Neuronal stem cell (in vitro differentiated cells): ENCODE measurements around the gene ARSJ.
A peak's percentile ranks its signal among the peaks of the same experiment; 100 is the strongest.

Experiments used
- DNase-seq: peaks from one replicate; pipeline ENCODE4 v3.0.0-alpha.2; 2013; ENCODE audit warnings: low spot score
- H2AFZ ChIP-seq: one replicate; pipeline ENCODE4 v1.6.1; 2013; ENCODE audit warnings: mild to moderate bottlenecking, low read length, inconsistent platforms
- H2AK5ac ChIP-seq: 2 replicates; pipeline ENCODE4 v1.6.1; 2013; ENCODE audit warnings: low read depth, mild to moderate bottlenecking, inconsistent platforms, low read length, moderate library complexity, mixed read lengths
- H2BK120ac ChIP-seq: 2 replicates; pipeline ENCODE4 v1.6.1; 2013; ENCODE audit warnings: low read depth, mild to moderate bottlenecking, inconsistent platforms, low read length, moderate library complexity, mixed read lengths
- H2BK12ac ChIP-seq: one replicate; pipeline ENCODE4 v1.6.1; 2013; ENCODE audit warnings: low read length, inconsistent platforms
- H2BK15ac ChIP-seq: 2 replicates; pipeline ENCODE4 v1.6.1; 2013; ENCODE audit warnings: mild to moderate bottlenecking, low read length, inconsistent platforms, mixed read lengths
- H2BK5ac ChIP-seq: one replicate; pipeline ENCODE4 v1.6.1; 2013; ENCODE audit warnings: inconsistent platforms, mild to moderate bottlenecking, low read length, moderate library complexity
- H3K14ac ChIP-seq: one replicate; pipeline ENCODE4 v1.6.1; 2013; ENCODE audit warnings: low read length, inconsistent platforms
- H3K18ac ChIP-seq: 2 replicates; pipeline ENCODE4 v1.6.1; 2013; ENCODE audit warnings: low read length, inconsistent platforms
- H3K23ac ChIP-seq: 2 replicates; pipeline ENCODE4 v1.6.1; 2013; ENCODE audit warnings: low read depth, mild to moderate bottlenecking, mixed read lengths, low read length, inconsistent platforms; ENCODE audit not compliant: poor library complexity
- H3K27ac ChIP-seq: replicated peaks from 3 replicates; pipeline ENCODE4 v1.5.1; 2013; ENCODE audit warnings: low read length, inconsistent platforms
- H3K27me3 ChIP-seq, 3 experiments: 2 replicates each; pipeline ENCODE4 v1.6.1; 2013; ENCODE audit warnings: low read length in 3 of 3, mild to moderate bottlenecking in 2 of 3, inconsistent platforms in 1 of 3, low read depth in 1 of 3, mixed read lengths in 1 of 3, moderate library complexity in 1 of 3; ENCODE audit not compliant: control insufficient read depth in 3 of 3, insufficient read depth in 3 of 3
- H3K36me3 ChIP-seq, 2 donors: replicated peaks in 1 of 2; 2 replicates each; pipeline ENCODE4 v1.6.1; 2013; ENCODE audit warnings: low read length in 2 of 2; ENCODE audit not compliant: control insufficient read depth in 2 of 2, insufficient read depth in 2 of 2
- H3K4ac ChIP-seq: 2 replicates; pipeline ENCODE4 v1.6.1; 2013; ENCODE audit warnings: inconsistent platforms, mild to moderate bottlenecking, low read length, moderate library complexity
- H3K4me1 ChIP-seq, 2 donors: 1 replicate in 1 of 2; 2 replicates in 1 of 2; pipeline ENCODE4 v1.6.1; 2013; ENCODE audit warnings: low read length in 2 of 2, low read depth in 1 of 2; ENCODE audit not compliant: control insufficient read depth in 2 of 2, insufficient read depth in 1 of 2
- H3K4me2 ChIP-seq: one replicate; pipeline ENCODE4 v1.6.1; 2013; ENCODE audit warnings: mild to moderate bottlenecking, low read length, inconsistent platforms; ENCODE audit not compliant: insufficient read depth, poor library complexity, severe bottlenecking
- H3K4me3 ChIP-seq, 2 donors: 2 replicates each; pipeline ENCODE4 v1.5.1; 2013; ENCODE audit warnings: low read length in 2 of 2, mild to moderate bottlenecking in 2 of 2, inconsistent platforms in 1 of 2, moderate library complexity in 1 of 2
- H3K79me1 ChIP-seq: one replicate; pipeline ENCODE4 v1.6.1; 2013; ENCODE audit warnings: low read depth, mild to moderate bottlenecking, inconsistent platforms, low read length, moderate library complexity
- H3K9ac ChIP-seq: one replicate; pipeline ENCODE4 v1.6.1; 2013; ENCODE audit warnings: mild to moderate bottlenecking, low read depth, low read length, inconsistent platforms; ENCODE audit not compliant: poor library complexity
- H3K9me3 ChIP-seq, 2 donors: replicated peaks in 1 of 2; 2 replicates each; pipeline versions ENCODE3 to v1.6.1; 2013; ENCODE audit warnings: low read length in 2 of 2, mild to moderate bottlenecking in 2 of 2, inconsistent platforms in 1 of 2, low read depth in 1 of 2, mixed read lengths in 1 of 2, moderate library complexity in 1 of 2; ENCODE audit not compliant: control insufficient read depth in 2 of 2, insufficient read depth in 1 of 2
- H4K8ac ChIP-seq: one replicate; pipeline ENCODE4 v1.6.1; 2013; ENCODE audit warnings: low read depth, mild to moderate bottlenecking, inconsistent platforms, low read length, moderate library complexity
- H4K91ac ChIP-seq: one replicate; pipeline ENCODE4 v1.6.1; 2013; ENCODE audit warnings: low read length, low read depth, mild to moderate bottlenecking, inconsistent platforms; ENCODE audit not compliant: poor library complexity
- WGBS, 2 donors: extraction: QIAGEN DNeasy Blood & Tissue Kit; methylation state at CpG; one replicate each; pipeline ENCODE4 v1.1.7; 2013; ENCODE audit warnings: missing lambda C conversion rate in 2 of 2, mixed read lengths in 1 of 2; ENCODE audit not compliant: insufficient read length in 2 of 2, insufficient replicate concordance in 1 of 2; ENCODE audit errors: extremely low coverage in 2 of 2; 5-methylcytosine and 5-hydroxymethylcytosine counted together

The ARSJ gene

DNA sequence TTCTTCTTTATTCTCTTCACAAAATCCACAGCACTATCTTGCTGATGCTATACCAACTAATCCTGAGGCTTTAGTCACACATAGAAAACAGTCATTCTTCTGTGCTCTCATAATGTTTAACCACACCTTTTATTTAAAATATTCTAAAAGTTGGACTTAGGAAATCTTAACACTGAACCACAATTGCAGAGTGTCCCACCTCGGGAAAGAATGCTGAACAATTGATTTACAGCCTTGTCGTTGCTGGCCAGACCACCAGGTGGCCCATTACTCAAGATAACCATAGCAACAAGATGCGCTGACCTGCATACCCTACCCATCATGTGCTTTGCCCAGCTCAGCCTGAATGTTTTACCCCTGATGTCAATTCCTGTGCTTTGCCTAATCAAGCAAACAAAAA is 100.8 kb downstream of the ARSJ start:
- no peaks in the 10 kb centered on the region for H3K4me1 ChIP-seq
- H3K9me3 ChIP-seq, result no peaks in the 10 kb centered on the region
- no peak overlapping the region for H3K18ac ChIP-seq
- no peak overlapping the region for H2BK12ac ChIP-seq
- H3K27ac ChIP-seq, result no peak overlapping the region
- DNase-seq, result peak; percentile 51
- H4K8ac ChIP-seq, result no peak overlapping the region
- no peak overlapping the region for H4K91ac ChIP-seq
- no peak overlapping the region for H2BK120ac ChIP-seq
- H3K14ac ChIP-seq, result no peak overlapping the region
- no peak overlapping the region for H2AK5ac ChIP-seq
- no peaks in the 10 kb centered on the region for H3K27me3 ChIP-seq
- H3K36me3 ChIP-seq, result no peaks in the 10 kb centered on the region
- no peak overlapping the region for H3K23ac ChIP-seq
- H2AFZ ChIP-seq, result peak overlapping the region; percentile 58
- H3K79me1 ChIP-seq, result no peaks in the 10 kb centered on the region
- no CpG with 5 or more reads among the region's 3 CpGs for WGBS, 2 donors
- no peak overlapping the region for H3K4me3 ChIP-seq
- no peak overlapping the region for H3K4me2 ChIP-seq
- H2BK5ac ChIP-seq, result no peak overlapping the region
- no peak overlapping the region for H2BK15ac ChIP-seq
- H3K9ac ChIP-seq, result no peak overlapping the region
- no peak overlapping the region for H3K4ac ChIP-seq

DNA sequence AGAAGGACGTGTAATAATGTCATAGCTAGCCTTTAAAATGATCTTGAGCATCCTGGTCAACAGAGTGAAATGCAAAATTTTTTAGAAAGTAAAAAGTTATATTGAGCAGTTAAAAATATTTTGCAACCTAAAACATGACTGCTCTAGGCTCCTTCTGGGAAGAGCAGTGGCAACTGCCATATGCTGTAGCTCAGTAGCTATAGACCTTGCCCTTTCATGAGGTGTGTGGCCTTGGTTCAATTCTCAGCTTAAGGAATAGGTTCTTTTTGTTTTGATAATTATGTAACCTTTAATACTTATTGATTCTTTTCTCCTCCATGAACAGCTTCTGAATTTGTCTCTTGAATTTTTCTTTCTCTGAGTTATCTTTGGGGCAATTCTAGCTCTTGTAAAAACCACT is 105.0 kb downstream of the ARSJ start:
- no peak overlapping the region for H2AFZ ChIP-seq
- H3K36me3 ChIP-seq, result no peaks in the 10 kb centered on the region
- H3K4ac ChIP-seq, result no peak overlapping the region
- no peak overlapping the region for H4K91ac ChIP-seq
- DNase-seq, result no peak
- H3K27ac ChIP-seq, result no peak overlapping the region
- no peak overlapping the region for H3K14ac ChIP-seq
- no peak overlapping the region for H2BK12ac ChIP-seq
- no peak overlapping the region for H4K8ac ChIP-seq
- H2BK15ac ChIP-seq, result no peak overlapping the region
- WGBS, 2 donors, result no CpG with 5 or more reads among the region's 1 CpG
- no peak overlapping the region for H3K18ac ChIP-seq
- H3K9ac ChIP-seq, result no peak overlapping the region
- no peak overlapping the region for H3K4me2 ChIP-seq
- H3K9me3 ChIP-seq, result no peaks in the 10 kb centered on the region
- H3K4me1 ChIP-seq, result peaks cover 0 to 2% of the 10 kb centered on the region in 2 donors
- no peak overlapping the region for H3K4me3 ChIP-seq
- no peaks in the 10 kb centered on the region for H3K79me1 ChIP-seq
- H3K23ac ChIP-seq, result no peak overlapping the region
- H3K27me3 ChIP-seq, result no peaks in the 10 kb centered on the region
- H2BK5ac ChIP-seq, result no peak overlapping the region
- H2AK5ac ChIP-seq, result no peak overlapping the region
- no peak overlapping the region for H2BK120ac ChIP-seq

DNA sequence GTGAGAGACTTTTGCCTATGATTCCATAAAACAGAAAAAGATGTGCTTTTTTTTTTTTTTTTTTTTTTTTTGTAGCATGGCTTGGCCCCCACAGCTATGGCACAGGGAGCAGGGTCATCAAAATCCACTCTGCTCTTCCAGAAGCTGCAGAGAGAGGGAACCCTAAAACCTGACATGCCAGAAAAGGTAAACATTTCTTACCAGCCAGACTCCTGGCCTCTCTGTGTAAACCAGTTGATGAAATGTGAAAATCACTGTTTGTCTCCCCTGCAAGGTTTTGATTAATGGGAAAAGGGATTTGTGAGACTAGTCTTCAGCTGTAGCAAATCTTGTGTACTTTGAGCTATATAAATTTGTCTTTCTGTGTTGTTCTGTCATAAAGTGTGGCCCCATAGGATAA is 105.9 kb downstream of the ARSJ start:
- Histone ChIP-seq H3K27ac (no peak overlapping the region), H3K4ac (no peak overlapping the region), H3K4me1 (peaks cover 0 to 2% of the 10 kb centered on the region in 2 donors), H3K23ac (no peak overlapping the region), H3K9ac (no peak overlapping the region), H4K8ac (no peak overlapping the region), H3K9me3 (no peaks in the 10 kb centered on the region), H3K36me3 (no peaks in the 10 kb centered on the region), H2BK12ac (no peak overlapping the region), H2AK5ac (no peak overlapping the region), H3K4me2 (no peak overlapping the region), H2AFZ (no peak overlapping the region), H2BK120ac (no peak overlapping the region), H3K79me1 (no peaks in the 10 kb centered on the region), H3K27me3 (no peaks in the 10 kb centered on the region), H3K18ac (no peak overlapping the region), H3K14ac (no peak overlapping the region), H2BK5ac (no peak overlapping the region), H2BK15ac (no peak overlapping the region), H4K91ac (no peak overlapping the region), H3K4me3 (no peak overlapping the region)
- no peak for DNase-seq

DNA sequence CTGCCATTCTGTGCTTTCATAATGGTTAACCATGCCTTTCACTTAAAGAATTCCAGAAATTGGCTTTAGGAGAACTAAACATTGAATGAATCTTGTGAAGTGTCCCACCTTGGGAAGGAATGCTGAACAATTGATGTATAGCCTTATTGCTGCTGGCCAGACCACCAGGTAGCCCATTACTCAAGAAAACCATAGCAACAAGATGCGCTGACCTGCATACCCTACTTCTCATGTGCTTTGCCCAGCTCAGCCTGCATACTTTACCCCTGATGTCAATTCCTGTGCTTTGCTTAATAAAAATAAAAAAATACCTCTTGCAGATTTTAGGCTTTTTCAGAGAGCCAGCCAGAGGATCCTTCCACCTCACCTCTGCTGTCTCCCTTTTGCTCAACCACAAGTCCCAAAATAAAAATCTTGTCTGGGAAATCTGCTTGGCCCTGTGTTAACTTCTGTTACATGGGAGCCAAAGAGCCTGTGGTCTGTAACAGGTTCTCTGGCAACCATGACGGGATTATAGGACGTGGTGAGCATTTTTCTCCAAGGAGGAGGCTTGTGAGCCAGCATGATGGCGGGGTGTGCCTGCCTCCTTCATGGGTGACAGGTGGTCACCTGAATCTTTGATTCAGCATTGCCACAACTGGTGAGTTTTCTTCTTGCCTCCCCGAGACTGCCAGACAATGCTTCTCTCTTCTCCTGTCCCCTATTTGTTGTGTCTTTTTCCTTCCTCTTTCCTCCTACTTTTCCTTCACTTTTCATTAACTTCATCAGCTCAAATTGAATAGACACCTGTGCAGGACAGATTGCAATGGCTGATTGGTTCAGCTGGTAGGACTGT is 106.8 kb downstream of the ARSJ start:
- Histone ChIP-seq H3K27me3 (no peaks in the 10 kb centered on the region), H3K36me3 (no peaks in the 10 kb centered on the region), H3K4me1 (peaks cover 0 to 2% of the 10 kb centered on the region in 2 donors), H2AFZ (no peak overlapping the region), H3K4ac (no peak overlapping the region), H3K23ac (no peak overlapping the region), H3K27ac (no peak overlapping the region), H2AK5ac (no peak overlapping the region), H2BK5ac (no peak overlapping the region), H3K14ac (no peak overlapping the region), H3K9me3 (no peaks in the 10 kb centered on the region), H2BK15ac (no peak overlapping the region), H3K4me3 (no peak overlapping the region), H4K91ac (no peak overlapping the region), H3K9ac (no peak overlapping the region), H3K4me2 (no peak overlapping the region), H3K18ac (no peak overlapping the region), H2BK12ac (no peak overlapping the region), H3K79me1 (no peaks in the 10 kb centered on the region), H2BK120ac (no peak overlapping the region), H4K8ac (no peak overlapping the region)
- no peak for DNase-seq
- WGBS, 2 donors, result no CpG with 5 or more reads among the region's 5 CpGs
